MM.1S (cell line): ENCODE measurements around the gene E4F1.

Experiments used
- DNase-seq: peaks from one replicate; pipeline ENCODE4 v3.0.0-alpha.2; 2015
- H2AFZ ChIP-seq: fragments of 300-600 bp; sonication (generic); 2 replicates; pipeline ENCODE4 v1.6.0; 2016; ENCODE audit warnings: antibody characterized with exemption, low read length
- H3F3A ChIP-seq: fragments of 300-600 bp; sonication (generic); 2 replicates; pipeline ENCODE4 v1.6.1; 2016; ENCODE audit warnings: mild to moderate bottlenecking, antibody characterized with exemption, low read length, moderate library complexity, mixed read lengths; ENCODE audit not compliant: insufficient read depth
- H3K27ac ChIP-seq: fragments of 300-600 bp; sonication (generic); 2 replicates; pipeline ENCODE4 v1.5.1; 2016; ENCODE audit warnings: mild to moderate bottlenecking, low read length
- H3K27me3 ChIP-seq: fragments of 300-600 bp; sonication (generic); replicated peaks from 2 replicates; pipeline ENCODE4 v1.6.0; 2016; ENCODE audit warnings: low read length; ENCODE audit not compliant: insufficient read depth
- H3K36me3 ChIP-seq: fragments of 300-600 bp; sonication (generic); replicated peaks from 2 replicates; pipeline ENCODE4 v1.6.1; 2016; ENCODE audit warnings: mild to moderate bottlenecking, low read length, mixed read lengths; ENCODE audit not compliant: insufficient read depth
- H3K4me1 ChIP-seq: fragments of 300-600 bp; sonication (generic); 2 replicates; pipeline ENCODE4 v1.6.1; 2016; ENCODE audit warnings: low read length, mixed read lengths
- H3K4me2 ChIP-seq: fragments of 300-600 bp; sonication (generic); 2 replicates; pipeline ENCODE4 v1.6.0; 2016; ENCODE audit warnings: low read depth, low read length
- H3K4me3 ChIP-seq: fragments of 300-600 bp; sonication (generic); 2 replicates; pipeline ENCODE4 v1.5.1; 2016; ENCODE audit warnings: low read length, mixed read lengths
- H3K79me2 ChIP-seq: fragments of 300-600 bp; sonication (generic); 2 replicates; pipeline ENCODE4 v1.6.1; 2016; ENCODE audit warnings: mixed run types, low read length, mixed read lengths
- H3K9ac ChIP-seq: fragments of 300-600 bp; sonication (generic); 2 replicates; pipeline ENCODE4 v1.6.1; 2016; ENCODE audit warnings: low read length, mixed read lengths
- H3K9me2 ChIP-seq: fragments of 300-600 bp; sonication (generic); replicated peaks from 2 replicates; pipeline ENCODE4 v1.6.1; 2016; ENCODE audit warnings: mild to moderate bottlenecking, low read length, mixed read lengths; ENCODE audit not compliant: insufficient read depth
- H3K9me3 ChIP-seq: fragments of 300-600 bp; sonication (generic); replicated peaks from 2 replicates; pipeline ENCODE4 v1.6.1; 2016; ENCODE audit warnings: mild to moderate bottlenecking, low read length, mixed read lengths; ENCODE audit not compliant: insufficient read depth
- H4K20me1 ChIP-seq: fragments of 300-600 bp; sonication (generic); 2 replicates; pipeline ENCODE4 v1.6.1; 2016; ENCODE audit warnings: mild to moderate bottlenecking, low read length, moderate library complexity, mixed read lengths; ENCODE audit not compliant: insufficient read depth
- CTCF ChIP-seq: fragments of 300-600 bp; sonication (generic); IDR thresholded peaks from 2 replicates; pipeline ENCODE4 v1.5.1; 2016; ENCODE audit warnings: antibody characterized with exemption, low read length, mixed read lengths
- EZH2 ChIP-seq: fragments of 300-600 bp; sonication (generic); optimal IDR thresholded peaks from 2 replicates; pipeline ENCODE3; 2017; ENCODE audit warnings: low read depth, mild to moderate bottlenecking, antibody characterized with exemption, low read length, mixed read lengths
- EZH2phosphoT487 ChIP-seq: fragments of 300-600 bp; sonication (generic); IDR thresholded peaks from 2 replicates; pipeline ENCODE4 v1.6.1; 2018; ENCODE audit warnings: antibody characterized with exemption, low read length

Gene E4F1

DNA sequence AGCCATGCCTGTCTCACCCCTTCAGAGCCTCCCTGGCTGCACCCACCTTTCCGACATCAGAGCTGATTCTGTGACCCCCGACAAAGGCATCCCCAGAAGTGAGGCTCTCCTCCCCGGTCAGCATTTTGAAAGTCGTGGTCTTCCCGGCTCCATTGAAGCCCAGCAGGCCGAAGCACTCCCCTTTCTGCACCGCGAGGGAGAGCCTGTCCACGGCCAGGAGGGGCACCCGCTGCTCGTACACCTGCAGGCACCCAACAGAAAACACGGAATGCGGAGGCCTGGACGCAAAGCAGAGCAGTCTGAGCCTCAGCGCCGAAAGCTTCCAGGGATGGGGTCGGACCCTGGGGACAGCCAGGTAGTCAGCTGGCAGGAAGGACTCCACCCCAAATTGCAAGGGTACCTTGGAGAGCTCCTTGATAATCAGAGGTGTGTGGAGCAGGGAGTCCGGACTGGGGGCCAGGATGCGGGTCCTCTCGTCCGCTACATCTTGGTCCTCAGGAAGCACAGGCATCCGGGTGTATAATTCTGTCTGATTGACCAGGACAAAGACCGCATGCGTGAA lies 57.7 kb downstream of the E4F1 start:
- H3F3A ChIP-seq: no peaks in the 10 kb centered on the region
- TF ChIP-seq CTCF: no peak
- TF ChIP-seq EZH2: no peak
- TF ChIP-seq EZH2phosphoT487: no peak

DNA sequence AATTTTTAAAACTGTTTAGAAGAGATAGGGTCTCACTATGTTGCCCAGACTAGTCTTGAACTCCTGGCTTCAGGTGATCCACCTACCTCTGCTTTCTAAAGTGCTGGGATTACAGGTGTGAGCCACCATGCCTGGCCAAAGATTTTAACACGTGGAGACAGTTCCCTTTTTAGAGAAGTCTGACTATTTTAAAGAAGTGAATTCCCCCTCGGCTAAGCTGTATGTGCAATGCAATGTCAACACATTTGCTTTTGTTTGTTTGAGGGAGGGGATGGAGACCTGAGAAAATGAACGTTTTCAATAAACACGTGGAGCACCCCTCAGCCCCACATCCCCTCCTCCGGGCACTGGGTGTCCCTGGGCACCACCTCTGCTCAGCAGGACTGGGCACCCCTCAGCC lies 58.9 kb downstream of the E4F1 start:
- Histone ChIP-seq H3K9me3 (no peaks in the 10 kb centered on the region), H4K20me1 (no peaks in the 10 kb centered on the region), H3K9me2 (no peaks in the 10 kb centered on the region), H3K27ac (no peak overlapping the region), H3K9ac (no peak overlapping the region), H3F3A (no peaks in the 10 kb centered on the region), H3K4me3 (no peak overlapping the region), H3K4me2 (no peak overlapping the region), H2AFZ (no peak overlapping the region), H3K4me1 (no peaks in the 10 kb centered on the region), H3K79me2 (no peaks in the 10 kb centered on the region), H3K36me3 (no peaks in the 10 kb centered on the region), H3K27me3 (peaks cover 99% of the 10 kb centered on the region)
- TF ChIP-seq CTCF (no peak), EZH2 (no peak), EZH2phosphoT487 (no peak)
- DNase-seq: no peak

More for the DNA sequence above, 57.7 kb downstream of the E4F1 start:
- H4K20me1 ChIP-seq: no peaks in the 10 kb centered on the region
- H3K27me3 ChIP-seq: peaks cover 99% of the 10 kb centered on the region
- H3K4me1 ChIP-seq: no peaks in the 10 kb centered on the region
- no peak overlapping the region for H3K4me2 ChIP-seq
- no peaks in the 10 kb centered on the region for H3K9me3 ChIP-seq
- H3K36me3 ChIP-seq: no peaks in the 10 kb centered on the region
- no peak overlapping the region for H3K9ac ChIP-seq
- no peaks in the 10 kb centered on the region for H3K79me2 ChIP-seq
- DNase-seq: no peak
- no peak overlapping the region for H3K27ac ChIP-seq
- H3K9me2 ChIP-seq: no peaks in the 10 kb centered on the region
- no peak overlapping the region for H3K4me3 ChIP-seq
- H2AFZ ChIP-seq: no peak overlapping the region

DNA sequence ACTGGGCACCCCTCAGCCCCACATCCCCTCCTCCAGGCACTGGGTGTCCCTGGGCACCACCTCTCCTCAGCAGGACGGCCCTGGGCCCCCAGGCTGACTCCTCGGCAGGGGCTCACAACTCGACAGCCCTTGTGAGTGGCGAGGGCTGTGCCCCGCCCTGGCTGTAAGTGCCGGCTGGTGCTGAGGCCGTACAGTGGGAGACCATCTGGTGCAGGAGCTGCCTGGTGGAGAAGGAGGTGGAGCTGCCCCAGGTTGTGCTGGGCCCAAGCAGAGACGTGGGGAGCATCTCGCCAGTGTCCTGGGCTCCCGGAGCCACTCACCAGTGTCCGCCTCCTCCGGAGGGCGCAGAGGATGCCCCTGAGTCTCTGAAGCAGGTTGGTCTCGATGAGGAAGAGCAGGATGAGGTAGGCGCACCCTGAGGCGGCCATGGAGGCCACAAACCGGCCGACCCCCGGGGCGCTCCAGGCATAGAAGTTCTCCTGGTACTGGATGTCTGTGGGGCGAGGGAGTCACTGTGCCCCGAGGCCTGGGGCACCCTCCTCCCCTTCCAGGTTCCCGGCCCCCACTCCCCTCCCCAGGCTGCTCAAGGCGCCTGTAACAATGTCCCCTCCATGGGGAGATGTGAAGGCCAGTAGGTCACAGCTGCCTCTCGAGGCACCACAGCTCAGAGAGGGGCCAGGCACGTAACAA lies 59.6 kb downstream of the E4F1 start:
- no peak overlapping the region for H3K9ac ChIP-seq
- H3K9me3 ChIP-seq: no peaks in the 10 kb centered on the region
- H3K4me1 ChIP-seq: no peaks in the 10 kb centered on the region
- no peaks in the 10 kb centered on the region for H4K20me1 ChIP-seq
- TF ChIP-seq EZH2 (no peak), EZH2phosphoT487 (no peak), CTCF (no peak)
- no peak for DNase-seq
- no peak overlapping the region for H2AFZ ChIP-seq
- H3K27me3 ChIP-seq: peaks cover 99% of the 10 kb centered on the region
- no peaks in the 10 kb centered on the region for H3K9me2 ChIP-seq
- H3K4me2 ChIP-seq: no peak overlapping the region
- no peaks in the 10 kb centered on the region for H3F3A ChIP-seq
- no peaks in the 10 kb centered on the region for H3K79me2 ChIP-seq
- H3K36me3 ChIP-seq: no peaks in the 10 kb centered on the region
- no peak overlapping the region for H3K4me3 ChIP-seq
- H3K27ac ChIP-seq: no peak overlapping the region
